Measurements from ENCODE around the gene HIP1.

HIP1 gene

GRCh38 chr7:75667938-75668337, 70.8 kb downstream of the HIP1 start:
- no peak for FAIRE-seq

GRCh38 chr7:75663302-75663907, 75.3 kb downstream of the HIP1 start:
- FAIRE-seq = no peak

- FAIRE-seq = no peak
These were observed 76.0 kb downstream of the HIP1 start for GRCh38 chr7:75662579-75663301.

GRCh38 chr7:75660566-75661215, 78.0 kb downstream of the HIP1 start:
- FAIRE-seq = no peak

- FAIRE-seq = no peak
These were observed 79.9 kb downstream of the HIP1 start for GRCh38 chr7:75658802-75659201.

GRCh38 chr7:75658369-75658768, 80.4 kb downstream of the HIP1 start:
- no peak for FAIRE-seq

- FAIRE-seq = no peak
These were observed 80.9 kb downstream of the HIP1 start for GRCh38 chr7:75657866-75658265.

GRCh38 chr7:75656740-75657139, 82.0 kb downstream of the HIP1 start:
- no peak for FAIRE-seq

GRCh38 chr7:75655536-75655935, 83.2 kb downstream of the HIP1 start:
- no peak for FAIRE-seq

- no peak for FAIRE-seq
These were observed 83.9 kb downstream of the HIP1 start for GRCh38 chr7:75654855-75655254.

GRCh38 chr7:75653651-75654050, 85.1 kb downstream of the HIP1 start:
- no peak for FAIRE-seq

GRCh38 chr7:75652788-75653187, 86.0 kb downstream of the HIP1 start:
- FAIRE-seq = no peak

- FAIRE-seq = no peak
These were observed 88.1 kb downstream of the HIP1 start for GRCh38 chr7:75650681-75651080.

GRCh38 chr7:75650062-75650461, 88.7 kb downstream of the HIP1 start:
- no peak for FAIRE-seq

GRCh38 chr7:75649462-75649861, 89.3 kb downstream of the HIP1 start:
- no peak for FAIRE-seq

GRCh38 chr7:75647709-75648438, 90.9 kb downstream of the HIP1 start:
- FAIRE-seq = no peak

GRCh38 chr7:75646571-75647102, 92.1 kb downstream of the HIP1 start:
- no peak for FAIRE-seq

GRCh38 chr7:75645570-75645969, 93.2 kb downstream of the HIP1 start:
- no peak for FAIRE-seq

- FAIRE-seq = no peak
These were observed 94.2 kb downstream of the HIP1 start for GRCh38 chr7:75644589-75644988.

- no peak for FAIRE-seq
These were observed 95.8 kb downstream of the HIP1 start for GRCh38 chr7:75642810-75643486.

- FAIRE-seq = no peak
These were observed 98.5 kb downstream of the HIP1 start for GRCh38 chr7:75640201-75640600.

GRCh38 chr7:75639886-75640190, 98.9 kb downstream of the HIP1 start:
- no peak for FAIRE-seq

Measured in G401.6 (cell line).